ENCODE measurements around the gene AMBRA1.
A peak's percentile ranks its signal among the peaks of the same experiment; 100 is the strongest.

The AMBRA1 gene

GRCh38 chr11:46367244-46367915, 226.4 kb downstream of the AMBRA1 start:
- peak; percentile 72 for DNase-seq (ENCODE audit: low read depth)

DNA sequence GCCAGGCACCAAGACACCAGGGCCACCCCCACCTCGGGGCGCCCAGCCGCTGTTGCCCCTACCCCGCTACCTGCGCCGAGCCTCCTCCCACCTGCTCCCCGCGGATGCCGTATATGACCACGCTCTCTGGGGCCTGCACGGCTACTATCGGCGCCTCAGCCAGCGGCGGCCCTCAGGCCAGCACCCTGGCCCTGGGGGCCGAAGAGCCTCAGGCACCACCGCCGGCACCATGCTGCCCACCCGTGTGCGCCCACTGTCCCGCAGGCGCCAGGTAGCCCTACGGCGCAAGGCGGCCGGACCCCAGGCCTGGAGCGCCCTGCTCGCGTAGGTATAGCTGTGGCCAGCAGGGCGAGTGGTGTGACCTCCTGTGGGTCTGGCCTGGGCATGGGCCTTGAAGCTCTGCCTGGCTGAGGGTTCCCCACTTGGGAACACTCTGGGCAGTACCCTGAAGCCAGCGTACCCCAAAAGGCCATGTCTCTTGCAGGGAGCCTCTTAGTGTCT, 227.1 kb downstream of the AMBRA1 start:
- no peak for DNase-seq (ENCODE audit: low read depth)

DNA sequence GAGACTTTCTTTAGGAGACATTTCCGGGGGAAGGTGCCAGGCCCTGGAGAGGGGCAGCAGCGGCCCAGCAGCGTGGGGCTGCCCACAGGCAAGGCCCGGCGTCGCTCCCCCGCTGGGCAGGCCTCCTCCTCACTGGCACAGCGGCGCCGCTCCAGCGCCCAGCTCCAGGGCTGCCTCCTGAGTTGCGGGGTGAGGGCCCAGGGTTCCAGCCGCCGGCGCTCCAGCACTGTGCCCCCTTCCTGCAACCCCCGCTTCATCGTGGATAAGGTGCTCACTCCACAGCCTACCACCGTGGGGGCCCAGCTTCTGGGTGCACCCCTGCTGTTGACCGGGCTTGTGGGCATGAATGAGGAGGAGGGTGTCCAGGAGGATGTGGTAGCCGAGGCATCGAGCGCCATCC, 227.6 kb downstream of the AMBRA1 start:
- no peak for DNase-seq (ENCODE audit: low read depth)

- DNase-seq (ENCODE audit: low read depth), result no peak
These were observed 229.0 kb downstream of the AMBRA1 start for GRCh38 chr11:46364791-46365190.

DNA sequence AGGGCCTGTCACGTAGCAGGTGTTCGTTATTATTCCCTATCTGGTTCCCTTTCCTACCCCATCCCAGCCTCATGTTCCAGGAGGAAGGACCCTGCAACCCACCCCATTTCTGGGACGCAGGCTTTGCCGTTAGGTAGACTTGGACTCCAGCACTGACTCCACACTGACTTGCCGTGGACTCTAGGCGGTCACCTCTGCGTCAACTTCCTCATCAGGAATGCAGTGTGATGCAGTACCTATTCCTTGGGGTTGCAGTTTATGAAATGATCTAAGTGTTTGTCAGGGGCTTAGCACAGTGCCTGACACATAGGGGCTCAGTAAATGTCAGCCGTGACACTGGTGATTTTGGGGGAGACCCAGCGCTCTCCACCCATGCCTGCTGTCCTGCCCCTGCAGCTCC, 229.8 kb downstream of the AMBRA1 start:
- DNase-seq (ENCODE audit: low read depth), result no peak

DNA sequence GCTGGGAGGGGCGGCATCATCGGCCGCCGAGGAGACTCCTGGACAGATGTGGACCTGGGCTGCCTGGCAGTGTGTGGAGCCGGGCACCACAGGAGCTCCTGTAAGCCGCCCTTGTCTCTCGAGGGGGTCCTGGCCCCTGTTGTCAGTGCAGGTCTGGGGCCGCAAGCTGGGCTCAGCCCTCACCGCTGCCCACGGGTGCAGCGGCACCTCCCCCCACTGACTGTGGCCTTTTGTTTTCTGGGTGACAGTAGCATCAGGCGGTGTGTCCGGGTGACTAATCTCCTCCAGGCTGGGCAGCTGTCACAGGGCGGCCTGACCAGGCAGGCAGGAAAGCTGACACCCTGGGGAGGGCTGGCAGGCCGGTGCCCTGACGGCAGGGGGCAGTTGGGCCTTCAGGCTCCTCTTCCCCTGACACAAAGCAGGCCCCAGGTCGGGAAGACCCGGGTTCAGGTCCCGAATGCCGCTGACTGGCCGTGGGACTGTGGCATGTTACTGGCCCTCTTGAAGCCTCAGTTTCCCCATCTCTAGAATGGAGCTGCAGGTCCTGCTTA, 230.3 kb downstream of the AMBRA1 start:
- no peak for DNase-seq (ENCODE audit: low read depth)

DNA sequence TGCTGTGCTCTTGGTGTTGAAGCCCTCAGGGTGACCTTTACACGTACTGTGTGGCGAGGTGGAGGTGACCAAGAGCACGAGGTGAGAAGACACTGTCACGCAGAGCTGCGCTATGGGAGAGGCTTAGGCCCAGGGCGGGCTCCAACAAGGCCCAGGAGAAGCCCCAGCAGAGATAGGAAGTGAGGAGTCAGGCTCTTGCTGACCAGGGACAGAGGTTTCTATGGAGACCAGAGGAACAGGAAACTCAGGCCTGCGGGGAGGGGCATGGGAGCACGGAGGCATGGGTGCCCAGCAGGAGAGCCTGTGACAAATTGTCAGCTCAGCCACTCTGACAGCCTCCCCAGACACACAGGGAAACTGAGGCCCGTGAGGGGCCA, 230.8 kb downstream of the AMBRA1 start:
- DNase-seq (ENCODE audit: low read depth), result no peak

GRCh38 chr11:46362156-46363030, 231.4 kb downstream of the AMBRA1 start:
- DNase-seq (ENCODE audit: low read depth), result no peak

DNA sequence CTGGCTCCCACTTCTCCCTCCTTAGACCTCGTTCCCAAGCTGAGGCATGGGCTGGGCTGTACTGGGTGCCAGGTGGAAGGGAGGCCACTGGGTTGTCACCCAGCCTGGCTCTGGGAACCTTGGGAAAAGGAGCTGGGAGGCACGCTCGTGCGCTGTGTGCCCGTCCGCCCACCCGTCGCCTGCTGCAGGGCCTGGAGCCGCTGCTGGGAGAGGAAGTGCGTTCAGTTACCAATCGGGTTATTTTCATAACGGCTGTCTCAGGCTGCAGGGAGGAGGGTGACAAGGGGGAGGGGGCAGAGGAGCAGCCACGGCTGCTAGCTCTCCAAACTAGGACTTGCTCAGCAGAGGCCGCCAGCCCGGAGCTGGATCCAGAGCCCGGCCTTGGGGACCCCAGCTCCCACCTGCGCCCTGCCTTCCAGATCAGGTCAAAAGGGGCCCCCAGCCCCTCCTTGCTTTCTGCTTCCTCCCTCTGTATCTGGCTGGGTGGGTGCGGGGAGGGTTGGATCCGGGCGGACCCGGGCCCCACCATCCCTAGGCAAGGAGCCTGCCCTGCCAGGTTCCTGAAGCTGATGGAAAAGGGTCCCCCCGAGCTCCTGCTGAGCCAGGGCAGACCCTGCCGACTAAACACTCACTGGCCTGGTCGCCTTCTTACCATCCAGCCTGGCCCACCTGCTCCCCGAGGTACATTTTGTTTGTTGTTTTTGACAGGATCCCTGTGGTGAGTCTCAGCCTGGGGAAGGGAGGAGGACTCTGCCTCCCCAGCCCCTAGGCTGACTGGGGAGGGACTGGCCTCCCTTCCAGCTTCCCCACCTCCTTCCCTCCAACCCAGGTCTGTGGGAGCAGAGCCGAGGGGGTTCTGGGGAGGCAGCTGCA, 232.3 kb downstream of the AMBRA1 start:
- DNase-seq (ENCODE audit: low read depth), result no peak

DNA sequence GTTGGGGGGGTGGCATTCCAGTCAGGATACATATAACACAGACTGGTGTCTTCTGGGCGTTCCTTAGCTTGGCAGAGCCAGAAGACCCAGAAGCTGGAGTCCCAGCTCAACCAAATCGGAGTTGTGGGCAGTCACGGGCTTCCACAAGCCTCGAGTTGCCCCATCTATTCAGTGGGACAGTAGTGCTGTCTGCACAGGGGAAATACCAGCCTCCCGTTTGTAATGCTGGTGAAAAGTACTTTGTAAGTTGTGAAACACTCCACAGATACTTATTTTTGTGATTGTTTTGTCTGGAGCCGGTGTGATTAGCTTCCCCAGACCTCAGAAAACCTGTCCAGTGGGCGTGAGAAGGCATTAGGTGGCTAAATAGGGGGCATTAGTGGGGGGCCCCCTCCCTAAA, 232.9 kb downstream of the AMBRA1 start:
- no peak for DNase-seq (ENCODE audit: low read depth)

GRCh38 chr11:46359953-46360352, 233.9 kb downstream of the AMBRA1 start:
- no peak for DNase-seq (ENCODE audit: low read depth)

DNA sequence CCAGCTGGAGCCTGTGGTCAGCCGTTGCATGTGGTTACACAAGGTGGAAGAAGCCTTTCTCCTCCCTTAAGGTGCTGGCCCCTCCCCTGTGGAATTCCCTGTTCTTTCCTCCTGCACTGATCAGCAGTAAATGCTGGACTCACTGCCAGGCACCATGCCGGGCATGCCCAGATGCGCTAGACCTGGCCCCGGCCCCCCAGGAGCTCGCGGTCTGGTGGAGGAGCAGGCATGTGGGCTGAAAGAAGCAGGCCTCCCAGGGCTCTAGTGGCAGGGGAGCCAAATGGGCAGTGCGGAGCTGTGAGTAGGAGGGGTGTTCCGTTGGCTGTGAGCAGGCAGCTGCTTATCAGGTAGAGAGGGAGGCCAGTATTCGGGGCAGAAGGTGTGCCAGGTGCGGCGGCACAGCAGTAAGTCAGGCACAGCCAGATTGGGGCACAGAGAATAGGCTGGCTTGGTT, 236.3 kb downstream of the AMBRA1 start:
- no peak for DNase-seq (ENCODE audit: low read depth)

GRCh38 chr11:46356924-46357482, 236.8 kb downstream of the AMBRA1 start:
- no peak for DNase-seq (ENCODE audit: low read depth)

DNA sequence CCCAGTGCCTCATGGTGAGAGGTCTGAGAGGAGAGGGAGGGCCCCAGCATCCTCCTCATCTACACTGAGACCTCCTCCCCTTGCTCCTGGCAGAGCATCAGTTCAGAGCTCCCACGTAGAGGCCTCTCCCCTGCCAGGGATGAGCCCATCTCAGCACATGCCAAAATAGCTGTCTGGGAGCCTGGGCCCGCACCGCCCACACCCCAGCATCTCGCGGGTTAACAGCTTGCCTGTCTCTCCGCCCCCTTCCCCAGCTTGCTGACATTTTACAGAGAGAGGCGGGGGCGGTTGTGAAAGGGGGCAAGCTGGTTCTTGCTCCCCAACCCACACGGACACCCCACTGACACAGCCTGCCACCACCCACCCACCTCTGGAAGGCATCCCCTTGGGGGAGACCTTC, 240.1 kb downstream of the AMBRA1 start:
- peak; percentile 53 for DNase-seq (ENCODE audit: low read depth)

DNA sequence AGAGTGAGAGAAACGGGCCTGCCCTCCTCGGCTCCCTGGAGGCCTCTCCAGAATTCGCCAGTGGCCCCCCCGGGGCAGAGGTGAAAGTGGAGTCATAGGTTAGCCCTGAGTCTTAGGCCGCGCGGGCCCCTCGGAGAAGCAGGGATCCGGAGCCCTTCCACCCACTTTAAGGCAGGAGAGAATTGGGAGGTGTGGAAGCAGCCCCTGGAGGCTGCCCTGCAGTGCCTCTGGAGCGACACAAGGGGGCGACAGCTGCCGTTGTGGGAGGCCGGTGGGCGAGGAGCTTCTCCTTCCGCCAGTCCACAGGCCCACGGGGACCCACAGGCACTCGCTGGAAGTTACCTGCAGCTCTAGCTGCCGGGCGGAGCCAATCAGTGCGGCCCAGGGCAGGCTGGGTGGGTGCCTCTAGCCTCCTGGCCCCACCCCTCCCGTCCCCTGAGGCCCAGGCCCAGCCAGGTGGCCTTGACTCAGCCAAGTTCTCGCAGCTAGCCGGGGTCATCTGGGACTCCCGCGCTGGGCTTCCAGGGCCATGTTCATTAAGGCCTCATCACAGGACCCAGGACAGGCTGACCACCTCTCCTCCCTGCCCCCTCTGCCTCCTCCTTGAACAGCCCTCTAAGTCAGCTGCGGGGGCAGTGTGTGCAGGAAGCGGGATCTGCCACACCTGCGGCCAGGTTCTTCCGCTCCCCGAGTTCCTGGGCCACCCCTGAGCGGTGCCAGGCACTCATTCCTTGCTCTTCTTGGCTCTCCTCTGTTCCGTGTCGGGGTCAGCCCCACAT, 241.6 kb downstream of the AMBRA1 start:
- DNase-seq (ENCODE audit: low read depth), result peak; percentile 67

DNA sequence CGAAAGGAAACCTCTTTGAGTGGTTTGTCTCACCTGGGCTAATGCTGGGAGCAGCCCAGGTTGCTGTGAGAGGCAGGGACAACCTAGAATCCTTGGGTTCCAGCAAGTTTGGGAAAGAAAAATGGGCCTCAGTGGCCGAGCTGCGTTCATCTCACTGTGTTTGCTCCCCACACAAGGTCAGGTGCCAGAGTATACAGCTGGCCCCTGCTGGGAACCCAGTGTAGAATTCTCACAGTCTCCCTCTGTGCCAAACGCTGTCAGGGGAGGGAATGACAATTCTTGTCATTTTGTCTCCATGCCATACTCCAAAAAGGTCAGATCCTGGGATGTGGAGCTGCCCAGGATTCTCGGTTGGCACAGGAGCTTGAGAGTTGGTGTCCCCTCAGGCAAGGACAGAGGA, 242.2 kb downstream of the AMBRA1 start:
- no peak for DNase-seq (ENCODE audit: low read depth)

GRCh38 chr11:46351148-46351547, 242.7 kb downstream of the AMBRA1 start:
- no peak for DNase-seq (ENCODE audit: low read depth)

- no peak for DNase-seq (ENCODE audit: low read depth)
These were observed 243.1 kb downstream of the AMBRA1 start for GRCh38 chr11:46350695-46351094.

DNA sequence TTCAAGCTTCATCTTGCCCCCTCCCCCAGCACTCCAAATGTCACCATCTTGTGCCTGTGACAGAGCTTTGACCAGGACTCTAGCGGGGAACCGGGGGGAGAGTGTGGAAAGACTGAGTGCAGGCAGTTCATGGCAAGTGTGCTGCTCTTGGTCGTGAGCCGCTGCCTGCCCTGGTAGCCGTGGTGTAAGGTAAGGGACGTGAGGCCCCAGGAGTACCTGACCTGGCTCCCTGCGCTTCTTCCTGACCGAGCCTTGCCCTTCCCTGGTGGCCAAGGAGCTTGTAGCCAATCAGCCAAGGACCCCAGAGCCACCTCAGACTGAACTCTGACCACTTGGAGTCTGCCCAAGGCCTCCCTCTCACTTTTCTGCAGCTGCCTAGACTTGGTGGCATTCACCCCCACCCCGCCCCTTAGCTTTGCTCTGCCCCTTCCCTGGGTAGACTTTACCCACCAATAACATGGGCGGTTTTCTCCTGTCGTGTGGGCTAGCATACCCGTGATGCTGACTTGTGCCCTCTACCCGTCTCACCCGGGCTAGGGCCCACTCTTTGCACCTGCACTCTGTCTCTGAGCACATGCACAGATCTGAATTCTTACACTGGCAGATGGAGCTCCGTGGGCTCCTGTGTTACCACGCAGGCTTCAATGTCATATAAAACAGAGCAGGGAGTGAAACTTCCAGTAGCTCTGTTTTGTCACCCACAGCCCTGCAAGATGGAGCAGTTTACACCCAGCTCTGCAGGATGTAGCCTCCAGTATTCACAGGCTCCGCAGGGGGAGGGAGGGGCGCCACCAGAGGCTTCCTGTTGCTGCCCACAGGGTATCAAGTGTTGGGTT, 245.0 kb downstream of the AMBRA1 start:
- DNase-seq (ENCODE audit: low read depth), result no peak

Data from activated T-cell treated with anti-CD3 and anti-CD28 coated beads for 48 hours (primary cell).